Choroid plexus epithelial cell (primary cell): ENCODE data around the gene SNX1.

Source experiments
- DNase-seq: peaks from one replicate; pipeline ENCODE4 v3.0.0-alpha.2; 2010; ENCODE audit warnings: low read depth
- H3K4me3 ChIP-seq: 2 replicates; pipeline ENCODE4 v1.5.1; 2011; ENCODE audit warnings: low read depth, mild to moderate bottlenecking, control low read depth, low read length, moderate library complexity
- CTCF ChIP-seq: conservative IDR thresholded peaks from 2 replicates; pipeline ENCODE4 v1.5.1; 2011; ENCODE audit warnings: low read depth, mild to moderate bottlenecking, control low read depth, inconsistent platforms, low read length, moderate library complexity

SNX1 gene

GRCh38 chr15:64155802-64156651 is 60.2 kb downstream of the SNX1 start:
- H3K4me3 ChIP-seq, result no peak overlapping the region
- no peak for DNase-seq
- no peak for TF ChIP-seq CTCF

GRCh38 chr15:64156652-64157331 is 61.0 kb downstream of the SNX1 start:
- no peak overlapping the region for H3K4me3 ChIP-seq
- TF ChIP-seq CTCF, result no peak
- DNase-seq, result no peak

GRCh38 chr15:64157599-64158125 is 61.9 kb downstream of the SNX1 start:
- DNase-seq, result no peak
- H3K4me3 ChIP-seq, result no peak overlapping the region
- no peak for TF ChIP-seq CTCF

- TF ChIP-seq CTCF, result no peak
- DNase-seq, result no peak
- H3K4me3 ChIP-seq, result no peak overlapping the region
Measured at GRCh38 chr15:64158363-64159134, 62.8 kb downstream of the SNX1 start.

DNA sequence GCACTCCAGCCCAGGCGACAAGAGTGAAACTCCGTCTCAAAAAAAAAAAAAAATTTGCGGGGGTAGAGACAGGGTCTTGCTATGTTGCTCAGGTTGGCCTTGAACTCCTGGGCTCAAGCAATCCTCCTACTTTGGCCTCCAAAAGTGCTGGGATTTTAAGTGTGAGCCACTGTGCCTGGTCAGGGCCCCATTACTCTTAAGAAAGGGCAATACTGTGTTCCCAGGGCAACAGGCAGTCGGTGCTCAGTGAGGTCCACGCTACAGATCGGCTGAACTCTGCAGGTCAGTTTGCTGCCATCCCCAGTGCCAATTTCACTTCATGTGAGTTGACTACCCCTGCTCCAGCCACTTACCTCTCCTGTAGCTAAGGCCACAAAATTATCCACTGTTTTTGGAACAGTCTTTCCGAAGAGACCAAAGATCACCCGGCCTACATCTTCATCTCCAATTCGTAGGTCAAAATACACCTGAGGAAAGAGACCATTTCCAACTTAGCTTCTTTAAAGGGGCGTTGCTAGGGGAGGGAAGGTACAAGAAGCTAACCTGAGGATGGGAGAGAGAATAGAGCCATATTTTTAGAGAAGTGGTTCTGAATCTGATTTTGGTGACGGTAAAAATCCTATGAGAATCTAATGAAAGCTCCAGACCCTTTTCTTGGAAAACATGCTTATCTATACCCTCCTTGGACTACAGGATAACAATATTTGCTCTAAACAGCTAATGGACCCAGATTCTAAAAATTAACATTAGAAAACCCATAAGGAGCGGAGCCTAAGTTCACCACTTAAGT is 66.1 kb downstream of the SNX1 start:
- H3K4me3 ChIP-seq, result peak overlapping the region; percentile 98
- TF ChIP-seq CTCF, result no peak
- no peak for DNase-seq

DNA sequence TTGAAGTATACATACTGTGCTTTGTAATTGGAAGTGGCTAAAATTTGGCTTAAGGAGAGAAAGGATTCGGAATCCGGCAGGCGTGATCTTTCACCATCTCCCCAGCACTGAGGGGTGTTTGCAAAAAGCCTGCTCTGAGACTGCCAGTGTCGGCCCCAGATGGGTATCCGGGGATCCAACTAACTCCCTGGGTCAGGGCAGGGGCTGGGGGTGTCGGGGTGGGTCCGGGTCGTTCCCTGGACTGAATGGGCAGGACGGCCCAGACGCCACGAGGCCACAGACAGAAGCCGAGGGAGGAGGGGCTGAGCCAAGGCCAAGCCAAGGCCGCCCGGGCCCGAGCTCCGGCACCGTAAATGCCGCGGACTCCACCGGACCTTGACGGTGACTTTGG is 66.7 kb downstream of the SNX1 start:
- no peak for DNase-seq
- no peak for TF ChIP-seq CTCF
- H3K4me3 ChIP-seq, result peak overlapping the region; percentile 98
